Activated T-cell treated with anti-CD3 and anti-CD28 coated beads, Interleukin-2, amount 50 U/mL, for 48 hours (primary cell): ENCODE data around the gene ZNF367.

ENCODE experiments used
- DNase-seq, 2 experiments: peaks; one replicate each; pipeline ENCODE4 v3.0.0-alpha.2; 2020

The ZNF367 gene

DNA sequence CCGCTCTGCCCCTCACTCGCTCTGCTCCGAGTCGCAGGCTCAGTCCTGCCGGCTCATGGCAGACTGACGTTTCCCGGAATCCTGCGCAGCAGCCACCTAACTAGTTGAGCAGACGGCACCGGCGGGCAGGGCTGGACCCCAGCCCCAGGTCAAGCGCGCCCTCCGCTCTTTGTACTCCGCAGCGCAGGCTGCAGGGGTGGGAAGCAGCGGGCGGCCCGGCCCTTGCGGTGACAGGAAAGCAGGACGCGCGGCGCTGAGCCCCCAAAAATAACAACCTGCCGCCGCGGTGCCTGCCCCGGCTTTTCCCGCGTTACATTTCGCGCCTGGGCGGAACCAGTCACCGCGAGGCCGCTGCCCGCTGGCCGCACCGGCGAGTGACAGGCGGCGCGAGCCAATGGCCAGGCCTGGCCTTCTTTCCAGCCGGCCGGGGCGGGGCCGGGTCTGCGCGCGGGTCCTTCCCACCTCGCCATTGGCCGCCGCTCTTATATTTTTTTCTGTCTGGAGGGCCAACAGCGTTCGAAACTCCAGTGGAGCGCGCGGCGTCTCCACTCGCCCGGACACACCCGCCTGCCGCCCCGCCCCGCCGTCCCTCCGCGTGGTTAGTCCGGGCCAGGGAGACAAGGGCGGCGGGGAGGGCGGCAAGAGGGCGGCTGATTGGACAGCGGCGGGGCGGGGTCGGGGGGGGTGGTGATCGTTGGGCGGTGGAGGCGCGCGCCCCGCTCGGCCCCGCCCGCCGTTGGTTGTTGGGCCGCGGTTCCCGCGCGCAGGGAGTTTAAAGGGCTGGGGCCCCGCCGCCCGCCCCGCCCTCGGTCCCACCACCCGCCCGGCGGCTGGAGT lies at the start of gene ZNF367:
ZNF367 (minus strand) TSS at position 288 of the 837 bp plus-strand sequence. CDS start 338 bp downstream, outside the sequence.
- peak; percentile 95 to 96 for DNase-seq

- no peak for DNase-seq
Measured at GRCh38 chr9:96467784-96468183, 49.6 kb upstream of the ZNF367 start.

- no peak for DNase-seq
Measured at GRCh38 chr9:96464426-96464825, 46.3 kb upstream of the ZNF367 start.

DNA sequence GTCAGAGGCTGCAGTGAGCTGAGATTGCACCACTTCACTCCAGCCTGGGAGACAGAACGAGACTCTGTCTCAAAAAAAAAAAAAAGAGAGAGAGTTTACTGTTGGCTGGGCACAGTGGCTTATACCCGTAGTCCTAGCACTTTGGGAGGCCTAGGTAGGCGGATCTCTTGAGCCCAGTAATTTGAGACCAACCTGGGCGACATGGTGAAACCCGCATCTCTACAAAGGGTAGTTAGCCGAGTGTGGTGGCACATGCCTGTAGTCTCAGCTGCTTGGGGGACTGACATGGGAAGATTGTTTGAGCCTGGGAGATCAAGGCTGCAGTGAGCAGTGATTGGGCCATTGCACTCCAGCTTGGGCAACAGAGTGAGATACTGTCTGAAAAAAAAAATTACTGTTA lies 44.4 kb upstream of the ZNF367 start:
- DNase-seq, result no peak

DNA sequence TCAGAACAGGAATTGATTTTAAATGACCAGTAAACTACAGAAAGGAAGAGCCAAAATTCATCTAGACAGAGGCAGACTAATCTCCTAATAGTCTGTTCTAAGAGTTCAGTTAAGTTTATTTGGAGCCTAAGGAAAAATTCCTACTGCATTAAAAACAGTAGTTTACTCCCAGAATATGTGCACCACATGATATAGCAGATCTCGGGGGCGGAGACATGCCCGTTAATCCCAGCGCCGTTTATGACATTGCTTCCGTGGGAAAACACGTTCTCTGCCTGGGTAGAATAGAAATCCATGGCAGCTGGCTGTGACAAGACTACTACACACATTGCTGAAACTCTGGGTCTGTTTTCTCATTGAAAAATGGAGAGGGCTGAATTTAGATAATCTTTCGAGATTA lies 43.2 kb upstream of the ZNF367 start:
- no peak for DNase-seq

- DNase-seq, result no peak
Measured at GRCh38 chr9:96460882-96461281, 42.7 kb upstream of the ZNF367 start.

DNA sequence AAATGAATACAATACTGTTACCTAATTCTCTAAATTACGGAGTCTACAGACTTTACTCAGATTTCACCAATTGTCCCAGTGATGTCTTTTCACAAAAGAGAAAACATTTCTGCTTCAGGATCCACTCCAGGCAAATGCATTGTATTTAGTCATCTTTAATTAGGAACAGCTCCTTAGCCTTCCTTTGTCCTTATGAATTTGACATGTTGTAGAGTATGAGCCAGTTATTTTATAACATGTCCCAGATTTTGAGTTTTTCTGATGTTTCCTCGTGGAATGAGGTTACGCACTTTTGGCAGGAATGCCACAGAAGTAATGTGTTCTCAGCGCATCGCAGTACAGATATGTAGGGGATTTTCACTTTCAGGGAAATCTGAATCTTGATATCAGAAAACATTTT lies 42.3 kb upstream of the ZNF367 start:
- no peak for DNase-seq

DNA sequence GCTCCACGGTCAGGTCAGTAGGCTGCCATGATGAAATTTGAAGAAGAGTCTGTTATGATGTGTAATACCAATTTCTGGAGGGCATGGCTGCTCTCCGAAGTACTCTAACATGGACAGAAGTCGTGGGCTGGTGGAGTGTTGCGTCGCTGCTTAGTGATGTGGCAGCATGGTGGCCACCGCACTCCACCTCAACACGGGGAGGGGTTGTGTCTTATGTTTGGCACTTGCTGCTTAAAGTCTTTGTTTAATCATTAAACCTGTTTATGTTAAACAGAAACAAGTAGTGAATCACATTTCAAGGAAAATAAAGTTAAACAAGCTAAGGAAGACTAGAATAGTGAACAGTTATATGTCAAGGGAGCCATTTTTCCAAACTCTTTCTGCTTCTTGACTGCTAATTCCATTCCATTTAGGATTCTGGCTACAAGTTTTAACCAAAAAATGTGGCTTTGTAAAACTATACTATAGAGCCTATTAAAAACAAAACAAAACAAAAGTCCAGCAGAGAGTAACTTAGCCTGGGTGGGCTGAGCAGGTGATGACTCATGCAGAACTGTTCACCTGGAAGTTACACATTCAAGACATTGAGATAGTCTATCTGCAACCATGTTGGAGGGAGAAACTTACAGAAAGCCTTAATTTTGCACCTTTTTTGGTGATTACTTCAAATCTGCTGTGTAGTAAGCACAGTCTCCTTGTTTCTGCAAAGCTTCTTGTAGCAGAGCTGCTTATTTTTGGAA lies 41.3 kb upstream of the ZNF367 start:
- DNase-seq, result no peak

- no peak for DNase-seq
Measured at GRCh38 chr9:96458226-96458625, 40.1 kb upstream of the ZNF367 start.

- no peak for DNase-seq
Measured at GRCh38 chr9:96457266-96457665, 39.1 kb upstream of the ZNF367 start.

DNA sequence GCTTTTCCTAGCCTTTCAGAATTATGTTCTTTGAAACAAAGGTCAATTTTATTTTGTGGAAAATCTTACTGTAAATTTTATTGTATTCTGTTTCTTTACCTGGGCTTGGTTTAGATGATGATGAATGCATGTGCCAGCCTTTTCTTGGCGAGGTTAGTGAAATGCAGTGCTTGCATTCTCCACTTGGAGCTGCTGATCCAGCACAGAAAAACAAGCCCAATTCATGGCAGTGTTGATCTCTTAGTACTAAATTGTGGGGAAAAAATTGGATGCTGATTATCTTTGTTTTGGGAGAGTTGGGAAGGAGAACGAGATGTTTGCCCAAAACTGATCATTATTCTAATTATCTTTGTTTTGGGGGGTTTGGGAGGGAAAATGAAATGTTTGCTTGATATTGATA lies 35.5 kb upstream of the ZNF367 start:
- DNase-seq, result no peak

DNA sequence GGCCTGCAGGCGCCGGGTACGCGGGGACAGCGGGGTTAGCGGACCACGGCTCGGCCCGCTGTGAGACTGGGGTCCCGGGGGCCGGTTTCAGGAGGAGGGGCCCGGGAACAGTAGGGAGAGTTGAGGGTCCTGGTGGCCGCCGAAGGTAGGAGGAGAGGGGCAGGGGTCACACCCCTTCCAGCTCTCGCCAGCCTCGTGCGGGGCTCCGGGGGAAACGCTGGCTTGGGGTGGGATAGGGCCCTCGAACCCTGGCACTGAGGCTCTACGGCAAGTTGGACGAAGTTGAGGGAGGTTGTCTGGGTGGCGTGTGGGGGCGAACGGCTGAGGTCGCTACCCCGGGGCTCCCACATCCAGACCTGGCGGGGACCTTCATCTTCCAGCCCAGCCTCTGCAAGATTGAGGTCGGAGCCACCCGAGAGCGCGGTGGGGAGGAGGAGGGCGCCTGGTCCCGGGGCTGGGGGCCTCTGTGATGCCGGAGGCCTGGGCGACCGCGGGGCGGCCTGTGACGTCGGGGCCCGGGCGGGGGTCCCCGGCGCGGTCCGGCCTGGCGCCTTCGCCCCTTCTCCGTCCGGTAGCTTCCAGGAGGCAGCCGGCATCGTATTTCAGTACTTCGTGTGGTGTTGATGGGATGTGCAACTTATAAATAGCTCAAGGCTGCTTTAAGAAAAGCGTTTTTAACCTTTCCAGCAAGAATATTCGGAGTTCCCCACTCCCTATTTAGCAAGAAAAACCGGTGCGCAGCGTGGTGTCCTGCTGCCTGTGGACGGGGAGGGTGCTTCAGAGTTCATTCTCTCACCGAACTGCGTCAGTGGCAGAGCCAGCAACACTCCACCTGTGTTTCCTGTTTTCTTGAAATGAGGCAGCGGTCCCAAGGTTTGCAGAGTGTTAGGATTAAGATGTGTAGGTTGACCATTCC lies 32.7 kb upstream of the ZNF367 start:
- peak; percentile 40 to 51 for DNase-seq

DNA sequence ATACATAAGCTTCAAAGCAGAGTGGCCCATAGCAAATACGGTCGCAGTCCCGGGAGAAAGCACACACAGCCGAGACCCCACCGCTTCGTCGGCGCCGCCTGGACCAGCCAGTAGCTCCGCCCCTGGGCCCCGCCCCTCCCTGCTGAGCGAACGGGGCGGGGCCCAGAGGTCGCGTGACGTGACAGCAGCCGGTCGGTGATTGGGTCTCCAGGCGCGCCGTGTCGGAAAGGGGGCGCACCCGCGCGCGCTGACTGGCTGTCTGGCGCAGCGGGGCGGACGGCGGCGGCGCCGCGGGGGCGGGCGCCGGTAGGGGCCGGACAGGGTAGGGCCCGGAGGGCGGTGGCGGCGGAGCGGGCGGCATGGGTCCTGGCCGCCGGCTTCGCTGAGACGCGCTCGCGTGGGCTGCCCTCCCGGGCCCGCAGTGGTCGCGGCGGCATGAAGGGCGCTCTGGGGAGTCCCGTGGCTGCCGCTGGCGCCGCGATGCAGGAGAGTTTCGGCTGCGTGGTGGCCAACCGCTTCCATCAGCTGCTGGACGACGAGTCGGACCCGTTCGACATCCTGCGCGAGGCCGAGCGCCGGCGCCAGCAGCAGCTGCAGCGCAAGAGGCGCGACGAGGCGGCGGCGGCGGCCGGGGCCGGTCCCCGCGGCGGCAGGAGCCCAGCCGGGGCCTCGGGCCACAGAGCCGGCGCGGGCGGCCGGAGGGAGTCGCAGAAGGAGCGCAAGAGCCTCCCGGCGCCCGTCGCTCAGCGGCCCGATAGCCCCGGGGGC lies 31.9 kb upstream of the ZNF367 start, which contains the start of gene HABP4:
HABP4 (plus strand) TSS at position 325 of the 768 bp plus-strand sequence; CDS start at position 436, 111 bp downstream.
- DNase-seq, result peak; percentile 95 to 97

DNA sequence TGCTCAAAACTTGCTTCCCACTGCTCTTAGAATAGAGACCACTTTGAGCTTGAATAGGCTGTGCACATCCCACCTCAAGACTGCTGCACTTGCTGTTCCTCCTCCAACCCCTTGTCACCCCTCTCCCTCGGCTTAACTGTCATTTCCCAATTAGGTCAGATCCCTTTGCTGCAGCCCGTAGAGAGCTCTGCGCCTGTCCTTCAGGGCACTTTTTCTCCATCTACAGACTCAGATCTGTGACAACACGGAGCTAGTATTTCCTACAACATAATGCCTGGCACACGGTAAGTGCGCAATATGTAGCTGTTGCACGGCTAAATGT lies 31.3 kb upstream of the ZNF367 start:
- DNase-seq, result no peak

DNA sequence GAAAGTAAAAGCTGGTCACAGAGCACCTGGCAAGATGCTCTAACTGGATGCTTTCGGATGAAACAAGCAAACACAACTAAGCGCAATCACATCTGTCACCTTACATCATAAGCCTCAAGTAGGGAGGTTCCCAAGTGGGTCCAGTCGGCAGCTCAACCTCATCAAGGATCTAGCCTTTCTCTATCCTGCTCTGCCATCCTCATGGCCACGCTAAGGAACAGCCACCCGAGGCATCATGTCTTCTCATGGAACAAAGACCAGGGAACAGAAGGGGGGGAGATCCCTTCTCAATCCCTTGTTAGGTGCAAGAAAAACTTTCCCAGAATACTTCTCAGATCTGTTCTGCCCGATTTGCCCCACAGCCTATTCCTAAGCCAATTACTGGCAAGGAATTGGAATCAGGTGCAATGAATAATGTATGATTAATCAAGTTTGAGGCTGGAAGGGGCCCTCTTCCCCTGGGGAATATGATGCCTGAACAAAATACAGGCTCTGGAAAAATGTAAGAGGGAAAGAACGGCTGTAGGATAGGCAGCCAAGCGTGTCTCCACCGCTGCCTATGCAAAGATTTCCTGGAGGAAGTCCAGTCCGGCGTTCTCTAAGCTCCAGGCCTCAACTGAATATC lies 30.5 kb upstream of the ZNF367 start:
- DNase-seq, result no peak

DNA sequence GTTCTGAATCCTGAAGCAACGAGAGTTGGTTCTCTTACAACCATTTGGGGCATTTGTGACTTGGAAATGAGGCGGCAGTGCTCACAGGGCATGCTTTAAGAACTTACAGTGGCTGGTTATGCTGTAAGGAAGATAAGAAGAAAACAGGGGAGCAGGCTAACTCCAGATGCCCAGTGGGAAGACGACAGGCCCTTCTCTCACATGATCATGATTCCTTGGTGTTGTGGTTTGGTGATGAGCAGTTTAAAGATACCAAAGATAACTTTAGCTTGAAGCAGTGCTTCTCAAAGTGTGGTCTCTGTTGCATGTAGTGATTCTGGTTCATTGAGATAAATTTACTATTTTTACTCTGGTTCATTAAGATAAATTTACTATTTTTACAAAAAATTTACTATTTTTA lies 29.2 kb upstream of the ZNF367 start:
- DNase-seq, result no peak

- no peak for DNase-seq
Measured at GRCh38 chr9:96442491-96442890, 24.3 kb upstream of the ZNF367 start.

- no peak for DNase-seq
Measured at GRCh38 chr9:96441798-96442445, 23.8 kb upstream of the ZNF367 start.

DNA sequence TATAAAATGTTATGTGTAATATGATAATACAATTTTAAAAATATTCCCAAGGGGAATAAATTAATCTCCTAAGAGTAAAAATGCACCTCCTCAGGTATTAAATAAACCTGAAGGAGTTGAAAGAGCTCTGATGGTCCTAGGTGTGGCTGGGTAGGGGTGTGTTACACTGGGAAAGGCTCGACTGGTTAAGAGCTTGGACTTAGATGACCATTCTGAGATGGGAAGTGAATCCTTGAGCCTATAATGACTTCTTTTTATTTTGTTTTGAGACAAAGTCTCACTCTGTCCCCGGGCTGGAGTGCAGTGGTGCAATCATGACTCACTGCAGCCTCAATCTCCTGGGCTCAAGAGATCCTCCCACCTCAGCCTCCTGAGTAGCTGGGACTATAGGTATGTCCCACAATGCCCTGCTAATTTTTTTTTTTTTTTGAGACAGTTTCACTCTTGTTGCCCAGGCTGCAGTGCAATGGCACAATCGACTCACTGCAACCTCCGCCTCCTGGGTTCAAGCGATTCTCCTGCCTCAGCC lies 22.6 kb upstream of the ZNF367 start:
- DNase-seq, result no peak

DNA sequence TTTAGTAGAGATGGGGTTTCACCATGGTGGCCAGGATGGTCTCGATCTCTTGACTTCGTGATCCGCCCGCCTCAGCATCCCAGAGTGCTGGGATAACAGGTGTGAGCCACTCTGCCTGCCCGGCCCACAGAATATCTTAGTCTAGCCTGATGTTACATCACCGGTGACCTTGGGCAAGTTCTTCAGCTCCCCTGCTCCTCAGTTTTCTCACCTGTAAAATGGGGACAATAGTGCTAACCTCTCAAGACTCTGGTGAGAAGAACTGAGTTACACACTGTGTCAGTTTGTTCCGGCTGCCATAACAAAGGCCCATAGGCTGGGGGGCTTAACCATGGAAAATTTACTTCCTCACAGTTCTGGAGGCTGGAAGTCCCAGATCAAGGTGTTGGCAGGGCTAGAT lies 19.3 kb upstream of the ZNF367 start:
- DNase-seq, result no peak
